Measurements from ENCODE around the gene COLQ.

Gene COLQ

GRCh38 chr3:15520185-15520584 is 1.3 kb downstream of the COLQ start:
- DNase-seq = peak; percentile 9

GRCh38 chr3:15519096-15519495 is 2.4 kb downstream of the COLQ start:
- DNase-seq = no peak

- DNase-seq = peak; percentile 43
Observed at GRCh38 chr3:15514663-15515340, 6.7 kb downstream of the COLQ start.

- DNase-seq = no peak
Observed at GRCh38 chr3:15513810-15514662, 7.5 kb downstream of the COLQ start.

GRCh38 chr3:15513116-15513515 is 8.4 kb downstream of the COLQ start:
- DNase-seq = no peak

- no peak for DNase-seq
Observed at GRCh38 chr3:15512166-15512565, 9.3 kb downstream of the COLQ start.

- no peak for DNase-seq
Observed at GRCh38 chr3:15511156-15511555, 10.3 kb downstream of the COLQ start.

- DNase-seq = no peak
Observed at GRCh38 chr3:15510493-15510892, 11.0 kb downstream of the COLQ start.

- DNase-seq = no peak
Observed at GRCh38 chr3:15506571-15506970, 14.9 kb downstream of the COLQ start.

- DNase-seq = no peak
Observed at GRCh38 chr3:15505479-15506165, 15.9 kb downstream of the COLQ start.

GRCh38 chr3:15502616-15503015 is 18.9 kb downstream of the COLQ start:
- no peak for DNase-seq

- DNase-seq = no peak
Observed at GRCh38 chr3:15501126-15501525, 20.4 kb downstream of the COLQ start.

- no peak for DNase-seq
Observed at GRCh38 chr3:15500107-15500724, 21.3 kb downstream of the COLQ start.

GRCh38 chr3:15499536-15499935 is 22.0 kb downstream of the COLQ start:
- DNase-seq = no peak

- DNase-seq = peak; percentile 20
Observed at GRCh38 chr3:15498431-15499214, 22.9 kb downstream of the COLQ start.

- DNase-seq = no peak
Observed at GRCh38 chr3:15497964-15498363, 23.5 kb downstream of the COLQ start.

GRCh38 chr3:15496341-15496664 is 25.2 kb downstream of the COLQ start:
- DNase-seq = no peak

- no peak for DNase-seq
Observed at GRCh38 chr3:15495461-15496340, 25.8 kb downstream of the COLQ start.

- no peak for DNase-seq
Observed at GRCh38 chr3:15493436-15493835, 28.1 kb downstream of the COLQ start.

- DNase-seq = peak; percentile 34
Observed at GRCh38 chr3:15492847-15493360, 28.6 kb downstream of the COLQ start.

- DNase-seq = no peak
Observed at GRCh38 chr3:15491143-15491542, 30.4 kb downstream of the COLQ start.

Measured in fibroblast of skin of back (primary cell).